HepG2 (cell line): Measurements from ENCODE around the gene ZBTB17. TPM values are rescaled to one million over a fixed set of nuclear protein-coding genes. Genes with fewer than 3 reads are reported as not detected.
A peak's percentile ranks its signal among the peaks of the same experiment; 100 is the strongest.

Experiments used
- ARID2 ChIP-seq: sonication (generic); formaldehyde crosslinking; IDR thresholded peaks from 2 replicates; pipeline ENCODE4 v1.8.1; 2022; ENCODE audit warnings: mild to moderate bottlenecking, missing genetic modification reagents, borderline replicate concordance
- ATF6 ChIP-seq: sonication (generic); formaldehyde crosslinking; conservative IDR thresholded peaks from 2 replicates; pipeline ENCODE4 v1.4.0; 2020; ENCODE audit warnings: missing genetic modification reagents
- CBX5 ChIP-seq: sonication (generic); formaldehyde crosslinking; IDR thresholded peaks from 2 replicates; pipeline ENCODE4 v1.4.0; 2020; ENCODE audit warnings: missing genetic modification reagents, borderline replicate concordance
- CC2D1A ChIP-seq: sonication (generic); formaldehyde crosslinking; IDR thresholded peaks from 2 replicates; pipeline ENCODE4 v1.8.1; 2023; ENCODE audit warnings: mild to moderate bottlenecking, missing genetic modification reagents
- ETS1 ChIP-seq: sonication (generic); formaldehyde crosslinking; IDR thresholded peaks from 2 replicates; pipeline ENCODE4 v1.4.0; 2020; ENCODE audit warnings: missing genetic modification reagents
- HMG20A ChIP-seq: IDR thresholded peaks from 2 replicates; pipeline ENCODE4 v1.6.1; 2016; ENCODE audit warnings: borderline replicate concordance
- KDM3A ChIP-seq: IDR thresholded peaks from 2 replicates; pipeline ENCODE4 v1.6.1; 2018; ENCODE audit warnings: low read depth, missing compliant biosample characterization
- LBX2 ChIP-seq: sonication (generic); formaldehyde crosslinking; IDR thresholded peaks from 2 replicates; pipeline ENCODE4 v1.5.0; 2020; ENCODE audit warnings: missing genetic modification reagents, mild to moderate bottlenecking, borderline replicate concordance
- MAFK ChIP-seq, 2 experiments: IDR thresholded peaks in 1 of 2; conservative IDR thresholded peaks in 1 of 2; 2 replicates each; pipeline ENCODE4 v1.6.1; 2011; ENCODE audit warnings: improper control_type of control experiment in 2 of 2, low read length in 2 of 2
- MAZ ChIP-seq, 2 experiments: sonication (generic) in 1 of 2; formaldehyde crosslinking in 1 of 2; IDR thresholded peaks; 2 replicates each; pipeline versions ENCODE4 v1.5.0 to v1.6.1; 2012 to 2020; ENCODE audit warnings: low read depth in 2 of 2, mild to moderate bottlenecking in 2 of 2, borderline replicate concordance in 1 of 2, improper control_type of control experiment in 1 of 2, low read length in 1 of 2, missing genetic modification reagents in 1 of 2, moderate library complexity in 1 of 2
- PHF8 ChIP-seq: sonication (generic); formaldehyde crosslinking; IDR thresholded peaks from 2 replicates; pipeline ENCODE4 v1.5.0; 2020; ENCODE audit warnings: missing genetic modification reagents
- POGZ ChIP-seq: sonication (generic); formaldehyde crosslinking; IDR thresholded peaks from 2 replicates; pipeline ENCODE4 v1.4.0; 2020; ENCODE audit warnings: mild to moderate bottlenecking, missing genetic modification reagents
- RFXAP ChIP-seq: sonication (generic); formaldehyde crosslinking; IDR thresholded peaks from 2 replicates; pipeline ENCODE4 v1.4.0; 2020; ENCODE audit warnings: missing genetic modification reagents, borderline replicate concordance
- SALL2 ChIP-seq: sonication (generic); formaldehyde crosslinking; IDR thresholded peaks from 2 replicates; pipeline ENCODE4 v1.8.1; 2023; ENCODE audit warnings: mild to moderate bottlenecking, missing genetic modification reagents, inconsistent platforms
- SCMH1 ChIP-seq: sonication (generic); formaldehyde crosslinking; IDR thresholded peaks from 2 replicates; pipeline ENCODE4 v1.9.0; 2021; ENCODE audit warnings: missing genetic modification reagents, mild to moderate bottlenecking, borderline replicate concordance
- ZBTB21 ChIP-seq: sonication (generic); formaldehyde crosslinking; IDR thresholded peaks from 2 replicates; pipeline ENCODE4 v1.4.0; 2020; ENCODE audit warnings: missing genetic modification reagents
- ZKSCAN8 ChIP-seq: IDR thresholded peaks from 2 replicates; pipeline ENCODE4 v1.6.1; 2016; ENCODE audit warnings: borderline replicate concordance, missing genetic modification reagents, missing compliant biosample characterization
- ZNF343 ChIP-seq: sonication (generic); formaldehyde crosslinking; IDR thresholded peaks from 2 replicates; pipeline ENCODE4 v1.4.0; 2020; ENCODE audit warnings: mild to moderate bottlenecking, missing genetic modification reagents
- ZNF367 ChIP-seq: sonication (generic); formaldehyde crosslinking; IDR thresholded peaks from 2 replicates; pipeline ENCODE4 v1.4.0; 2020; ENCODE audit warnings: missing genetic modification reagents, borderline replicate concordance
- ZNF777 ChIP-seq: sonication (generic); formaldehyde crosslinking; IDR thresholded peaks from 2 replicates; pipeline ENCODE4 v1.4.0; 2020; ENCODE audit warnings: missing genetic modification reagents
- ZNF800 ChIP-seq: sonication (generic); formaldehyde crosslinking; IDR thresholded peaks from 2 replicates; pipeline ENCODE4 v1.4.0; 2020; ENCODE audit warnings: missing genetic modification reagents
- polyA plus RNA-seq, 8 experiments: library from polyadenylated mRNA; depleted of rRNA in 3 of 8; stranded (reverse) in 7 of 8; unstranded in 1 of 8; fragments of >200 nt; fragmentation: Illumina TruSeq in 4 of 8; extraction: Trizol in 4 of 8; gene quantifications; 2 replicates each; pipeline versions ENCODE4 v1.2.1 to v1.2.3, GENCODE V29; 2011 to 2016; ENCODE audit warnings: low read depth in 4 of 8, missing spikeins in 1 of 8, mixed read lengths in 1 of 8; ENCODE audit not compliant: insufficient read depth in 1 of 8
- total RNA-seq, 5 experiments: library from RNA; depleted of rRNA; stranded (reverse); fragments of >200 nt; fragmentation: Illumina TruSeq; extraction: Trizol; gene quantifications; 2 replicates each; pipeline ENCODE4 v1.2.3, GENCODE V29; 2016; ENCODE audit warnings: low read depth in 1 of 5

ZBTB17 gene
- total and polyA plus RNA-seq, 2 of the 13 experiments (the other 11 are each of a cell fraction or from before 2014, with no cell fraction given) = 16.7 to 17.0 TPM

- TF ChIP-seq ZKSCAN8 (CRISPR knock-in tag) (no peak), PHF8 (no peak), RFXAP (CRISPR knock-in tag) (no peak), CBX5 (CRISPR knock-in tag) (peak; percentile 34; the same call in 1 of the 2 replicates), POGZ (no peak), ZBTB21 (no peak), HMG20A (CRISPR knock-in tag) (no peak), ETS1 (CRISPR knock-in tag) (no peak), KDM3A (CRISPR knock-in tag) (peak; percentile 67), ZNF343 (CRISPR knock-in tag) (no peak), MAFK (conservative IDR thresholded peaks at IDR 0.05 in 1 of 2, IDR thresholded peaks at IDR 0.05 in 1 of 2; ENCODE audit: low read length in 2 of 2) (no peak), SCMH1 (CRISPR knock-in tag) (no peak), ZNF777 (CRISPR knock-in tag) (no peak), ZNF367 (CRISPR knock-in tag) (no peak), MAZ (IDR thresholded peaks at IDR 0.05; ENCODE audit: borderline replicate concordance, low read depth, low read length) (no peak), MAZ (CRISPR knock-in tag; IDR thresholded peaks at IDR 0.05; ENCODE audit: low read depth) (peak; percentile 68; the same call in 1 of the 2 replicates), CC2D1A (CRISPR knock-in tag) (no peak), LBX2 (CRISPR knock-in tag) (no peak), ZNF800 (CRISPR knock-in tag) (peak; percentile 67; the same call in 1 of the 2 replicates), ATF6 (CRISPR knock-in tag) (no peak), SALL2 (CRISPR knock-in tag) (no peak), ARID2 (no peak)
These were observed 18.9 kb upstream of the ZBTB17 start (continued) for GRCh38 chr1:15994590-15995351.
